Thoracic aorta endothelial cell (primary cell): ENCODE data around the gene UGT1A4. TPM values are rescaled to one million over a fixed set of nuclear protein-coding genes. Genes with fewer than 3 reads are reported as not detected.

Experiments
- total RNA-seq: library from RNA; depleted of rRNA; stranded (reverse); fragments of >200 nt; gene quantifications from 2 replicates; pipeline ENCODE4 v1.2.3, GENCODE V29; 2012

UGT1A4 gene
- not detected in 2 replicates for total RNA-seq

DNA sequence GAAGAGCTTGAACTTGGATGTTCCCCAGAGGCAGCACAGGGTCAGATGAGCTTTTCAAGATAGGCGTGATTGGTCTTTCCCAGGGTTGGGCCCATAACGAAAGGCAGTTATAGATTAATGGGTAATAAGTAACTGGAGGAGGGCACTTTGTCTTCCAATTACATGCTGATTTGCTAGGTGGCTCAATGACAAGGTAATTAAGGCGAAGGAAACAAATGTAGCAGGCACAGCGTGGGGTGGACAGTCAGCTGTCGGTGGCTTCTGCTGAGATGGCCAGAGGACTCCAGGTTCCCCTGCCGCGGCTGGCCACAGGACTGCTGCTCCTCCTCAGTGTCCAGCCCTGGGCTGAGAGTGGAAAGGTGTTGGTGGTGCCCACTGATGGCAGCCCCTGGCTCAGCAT lies at the start of gene UGT1A4:
UGT1A4 (plus strand) TSS at position 185 of the 400 bp plus-strand sequence; CDS start at position 270, 85 bp downstream.

DNA sequence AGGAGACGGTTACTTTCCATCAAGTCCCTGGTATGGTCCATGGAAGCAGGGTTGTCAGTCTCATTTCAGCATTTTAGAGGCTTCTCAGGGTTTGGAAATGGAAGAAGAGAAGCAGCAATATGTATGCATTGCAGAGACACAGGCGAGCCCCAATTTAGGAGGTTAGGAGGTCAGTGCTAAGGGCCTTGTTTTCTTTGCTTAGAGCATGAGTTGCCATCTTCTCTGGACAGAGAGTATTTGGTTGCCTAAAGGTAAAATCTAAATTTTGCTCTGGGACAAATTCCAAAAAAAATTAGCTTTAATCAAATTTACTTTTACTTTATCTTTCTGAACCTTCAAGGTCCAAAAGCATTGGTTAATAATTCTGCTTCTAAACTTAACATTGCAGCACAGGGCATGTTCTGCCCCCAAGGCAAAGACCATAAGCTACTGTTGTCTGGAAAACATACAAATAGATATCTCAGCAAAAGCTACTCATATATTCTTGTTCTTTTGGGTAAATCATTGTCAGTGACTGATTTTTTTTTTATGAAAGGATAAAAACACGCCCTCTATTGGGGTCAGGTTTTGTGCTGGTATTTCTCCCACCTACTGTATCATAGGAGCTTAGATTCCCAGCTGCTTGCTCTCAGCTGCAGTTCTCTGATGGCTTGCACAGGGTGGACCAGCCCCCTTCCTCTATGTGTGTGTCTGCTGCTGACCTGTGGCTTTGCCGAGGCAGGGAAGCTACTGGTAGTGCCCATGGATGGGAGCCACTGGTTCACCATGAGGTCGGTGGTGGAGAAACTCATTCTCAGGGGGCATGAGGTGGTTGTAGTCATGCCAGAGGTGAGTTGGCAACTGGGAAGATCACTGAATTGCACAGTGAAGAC lies 47.0 kb upstream of the UGT1A4 start, which contains the start of gene UGT1A9:
UGT1A9 (plus strand) TSS at position 609 of the 872 bp plus-strand sequence; CDS start at position 646, 37 bp downstream.

DNA sequence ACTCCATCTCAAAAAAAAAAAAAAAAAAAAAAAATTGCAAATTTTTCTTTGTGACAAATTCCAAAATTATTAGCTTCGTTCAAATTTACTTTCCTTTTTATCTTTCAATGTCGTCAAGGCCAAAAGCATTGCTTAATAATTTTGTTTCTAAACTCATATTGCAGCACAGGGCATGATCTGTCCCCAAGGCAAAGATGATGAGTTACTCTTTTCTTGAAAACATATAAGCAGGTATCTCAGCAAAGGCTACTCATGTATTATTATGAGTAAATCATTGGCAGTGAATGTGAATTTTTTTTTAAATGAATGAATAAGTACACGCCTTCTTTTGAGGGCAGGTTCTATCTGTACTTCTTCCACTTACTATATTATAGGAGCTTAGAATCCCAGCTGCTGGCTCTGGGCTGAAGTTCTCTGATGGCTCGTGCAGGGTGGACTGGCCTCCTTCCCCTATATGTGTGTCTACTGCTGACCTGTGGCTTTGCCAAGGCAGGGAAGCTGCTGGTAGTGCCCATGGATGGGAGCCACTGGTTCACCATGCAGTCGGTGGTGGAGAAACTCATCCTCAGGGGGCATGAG lies 36.9 kb upstream of the UGT1A4 start, which contains the start of gene UGT1A7:
UGT1A7 (plus strand) TSS at position 381 of the 579 bp plus-strand sequence; CDS start at position 418, 37 bp downstream.

GRCh38 chr2:233692648-233693047 lies 25.9 kb upstream of the UGT1A4 start, which contains the start of gene UGT1A6:
UGT1A6 (plus strand) TSS chr2:233692890; CDS start chr2:233693005, 115 bp downstream.

GRCh38 chr2:233712611-233713261 lies 5.8 kb upstream of the UGT1A4 start, which contains the start of gene UGT1A5:
UGT1A5 (plus strand) TSS chr2:233712907; CDS start chr2:233712992, 85 bp downstream.

GRCh38 chr2:233728723-233729301 lies 10.3 kb downstream of the UGT1A4 start, which contains the start of gene UGT1A3:
UGT1A3 (plus strand) TSS chr2:233729042; CDS start chr2:233729127, 85 bp downstream.

DNA sequence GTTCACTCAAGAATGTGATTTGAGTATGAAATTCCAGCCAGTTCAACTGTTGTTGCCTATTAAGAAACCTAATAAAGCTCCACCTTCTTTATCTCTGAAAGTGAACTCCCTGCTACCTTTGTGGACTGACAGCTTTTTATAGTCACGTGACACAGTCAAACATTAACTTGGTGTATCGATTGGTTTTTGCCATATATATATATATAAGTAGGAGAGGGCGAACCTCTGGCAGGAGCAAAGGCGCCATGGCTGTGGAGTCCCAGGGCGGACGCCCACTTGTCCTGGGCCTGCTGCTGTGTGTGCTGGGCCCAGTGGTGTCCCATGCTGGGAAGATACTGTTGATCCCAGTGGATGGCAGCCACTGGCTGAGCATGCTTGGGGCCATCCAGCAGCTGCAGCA lies 41.5 kb downstream of the UGT1A4 start, which contains the start of gene UGT1A1:
UGT1A1 (plus strand) TSS at position 228 of the 400 bp plus-strand sequence; CDS start at position 246, 18 bp downstream.

GRCh38 chr2:233778030-233778429 lies 59.5 kb downstream of the UGT1A4 start, which contains the start of gene MROH2A:
MROH2A (plus strand) TSS chr2:233778330; CDS start chr2:233779359, 1,029 bp downstream.

Other genes starting within 250 kb of the UGT1A4 start
- gene USP40, start 152.0 kb upstream of the UGT1A4 start, total RNA-seq: 32.0 and 36.6 TPM in 2 replicates
- not detected in 2 replicates for gene UGT1A8, start 101.1 kb upstream of the UGT1A4 start, total RNA-seq
- not detected in 2 replicates for gene UGT1A10, start 82.3 kb upstream of the UGT1A4 start, total RNA-seq
- gene UGT1A9, start 46.8 kb upstream of the UGT1A4 start, total RNA-seq: not detected in 2 replicates
- not detected in 2 replicates for gene UGT1A7, start 36.8 kb upstream of the UGT1A4 start, total RNA-seq
- gene UGT1A6, start 25.8 kb upstream of the UGT1A4 start, total RNA-seq: not detected in 2 replicates
- gene UGT1A5, start 5.8 kb upstream of the UGT1A4 start, total RNA-seq: not detected in 2 replicates
- not detected in 2 replicates for gene UGT1A3, start 10.3 kb downstream of the UGT1A4 start, total RNA-seq
- not detected in 2 replicates for gene UGT1A1, start 41.5 kb downstream of the UGT1A4 start, total RNA-seq
- not detected in 2 replicates for gene MROH2A, start 59.6 kb downstream of the UGT1A4 start, total RNA-seq
- 42.0 and 56.3 TPM in 2 replicates for gene HJURP, start 135.8 kb downstream of the UGT1A4 start, total RNA-seq
- gene TRPM8, start 198.6 kb downstream of the UGT1A4 start, total RNA-seq: not detected in 2 replicates